IPS-18a (cell line): ENCODE results near the gene KIF3B.
"Not testable (repeated sequence)": the region's sequence is repeated elsewhere in the genome, so short reads cannot be mapped to it uniquely, and the experiment has no call there.

Experiments used
- H3K27ac ChIP-seq: one replicate; pipeline ENCODE4 v1.5.1; 2013; ENCODE audit warnings: low read length
- H3K27me3 ChIP-seq: one replicate; pipeline ENCODE4 v1.6.1; 2013; ENCODE audit warnings: mild to moderate bottlenecking, low read length; ENCODE audit not compliant: control insufficient read depth, insufficient read depth
- H3K36me3 ChIP-seq: one replicate; pipeline ENCODE4 v1.6.1; 2013; ENCODE audit warnings: low read depth, low read length; ENCODE audit not compliant: control insufficient read depth
- H3K4me1 ChIP-seq: one replicate; pipeline ENCODE4 v1.6.1; 2013; ENCODE audit warnings: low read depth, low read length; ENCODE audit not compliant: control insufficient read depth
- H3K4me3 ChIP-seq: one replicate; pipeline ENCODE4 v1.5.1; 2013; ENCODE audit warnings: low read length
- H3K9ac ChIP-seq: one replicate; pipeline ENCODE4 v1.6.1; 2013; ENCODE audit warnings: mild to moderate bottlenecking, low read length, moderate library complexity
- H3K9me3 ChIP-seq: one replicate; pipeline ENCODE4 v1.6.1; 2013; ENCODE audit warnings: low read depth, low read length; ENCODE audit not compliant: control insufficient read depth

KIF3B gene

GRCh38 chr20:32333988-32334885 is 56.8 kb downstream of the KIF3B start:
- H3K4me3 ChIP-seq: no peak overlapping the region
- no peaks in the 10 kb centered on the region for H3K9me3 ChIP-seq
- H3K27ac ChIP-seq: no peak overlapping the region
- H3K9ac ChIP-seq: no peak overlapping the region
- H3K27me3 ChIP-seq: no peaks in the 10 kb centered on the region
- H3K4me1 ChIP-seq: peaks cover 5% of the 10 kb centered on the region
- H3K36me3 ChIP-seq: peaks cover 18% of the 10 kb centered on the region

- no peaks in the 10 kb centered on the region for H3K9me3 ChIP-seq
- H3K27ac ChIP-seq: no peak overlapping the region
- H3K27me3 ChIP-seq: no peaks in the 10 kb centered on the region
- peaks cover 5% of the 10 kb centered on the region for H3K4me1 ChIP-seq
- no peak overlapping the region for H3K4me3 ChIP-seq
- H3K36me3 ChIP-seq: peaks cover under 1% of the 10 kb centered on the region
- no peak overlapping the region for H3K9ac ChIP-seq
Observed at GRCh38 chr20:32336918-32337347, 59.5 kb downstream of the KIF3B start.

DNA sequence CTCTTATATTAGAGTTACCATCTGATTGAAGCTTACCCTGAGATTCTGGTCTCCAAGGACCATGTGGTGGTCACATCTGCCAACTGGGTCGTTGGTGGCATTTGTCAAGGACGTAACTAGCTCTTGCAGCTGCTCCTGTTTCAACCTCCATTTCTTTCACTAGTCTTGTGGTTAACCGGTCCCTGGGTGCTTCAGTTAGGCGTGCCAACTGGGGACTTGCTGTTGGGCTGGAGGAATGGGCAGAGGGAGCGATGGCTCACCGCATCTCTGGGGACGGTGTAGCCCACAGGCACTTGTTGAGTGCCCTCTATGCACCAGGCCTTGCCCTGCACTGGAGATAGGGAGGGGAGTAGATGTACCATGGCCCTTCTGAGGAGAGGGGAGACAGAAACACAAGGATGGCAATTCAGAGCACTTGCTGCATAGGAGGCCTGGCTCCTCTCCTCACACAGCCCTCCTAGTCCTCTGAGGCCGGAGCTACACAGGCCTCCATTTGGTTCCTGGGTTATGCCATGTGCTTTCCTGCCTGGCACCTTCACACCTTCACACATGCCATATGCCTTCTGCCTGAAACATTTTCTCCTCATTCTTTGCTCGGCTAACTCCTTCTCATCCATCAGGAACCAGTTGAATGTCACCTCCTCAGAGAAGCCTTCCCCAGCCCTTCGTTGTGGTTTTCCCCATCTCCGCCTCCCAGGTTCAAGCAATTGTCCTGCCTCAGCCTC is 60.6 kb downstream of the KIF3B start:
- H3K4me3 ChIP-seq: no peak overlapping the region
- no peak overlapping the region for H3K27ac ChIP-seq
- peaks cover 5% of the 10 kb centered on the region for H3K4me1 ChIP-seq
- H3K9ac ChIP-seq: no peak overlapping the region
- no peaks in the 10 kb centered on the region for H3K9me3 ChIP-seq
- no peaks in the 10 kb centered on the region for H3K27me3 ChIP-seq
- H3K36me3 ChIP-seq: no peaks in the 10 kb centered on the region

- Histone ChIP-seq H3K4me1 (peaks cover 5% of the 10 kb centered on the region), H3K9ac (no peak overlapping the region), H3K27ac (no peak overlapping the region), H3K36me3 (no peaks in the 10 kb centered on the region), H3K4me3 (no peak overlapping the region), H3K9me3 (no peaks in the 10 kb centered on the region), H3K27me3 (no peaks in the 10 kb centered on the region)
Observed at GRCh38 chr20:32338665-32339064, 61.2 kb downstream of the KIF3B start.

DNA sequence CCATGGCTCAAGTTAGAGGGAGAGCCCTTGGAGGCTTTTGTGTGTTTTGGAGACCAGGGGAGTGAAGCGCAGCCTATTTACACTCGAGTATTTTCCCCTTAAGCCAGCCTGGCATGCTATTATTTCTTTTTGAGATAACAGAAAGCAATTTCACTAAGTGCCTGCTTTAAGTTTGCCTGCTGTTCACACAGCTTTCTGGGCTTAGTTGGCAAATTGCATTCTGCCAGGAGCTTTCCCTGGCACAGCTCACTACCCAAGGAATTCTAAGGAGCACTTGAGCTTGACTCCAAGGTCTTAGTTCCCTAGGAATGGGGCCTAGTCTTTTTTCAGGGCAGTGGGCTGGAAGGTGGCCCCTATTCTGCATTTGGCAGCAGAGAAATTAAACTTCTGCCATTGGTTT is 61.7 kb downstream of the KIF3B start:
- H3K9me3 ChIP-seq: no peaks in the 10 kb centered on the region
- no peaks in the 10 kb centered on the region for H3K36me3 ChIP-seq
- no peaks in the 10 kb centered on the region for H3K27me3 ChIP-seq
- no peak overlapping the region for H3K4me3 ChIP-seq
- no peak overlapping the region for H3K27ac ChIP-seq
- peaks cover 5% of the 10 kb centered on the region for H3K4me1 ChIP-seq
- no peak overlapping the region for H3K9ac ChIP-seq

DNA sequence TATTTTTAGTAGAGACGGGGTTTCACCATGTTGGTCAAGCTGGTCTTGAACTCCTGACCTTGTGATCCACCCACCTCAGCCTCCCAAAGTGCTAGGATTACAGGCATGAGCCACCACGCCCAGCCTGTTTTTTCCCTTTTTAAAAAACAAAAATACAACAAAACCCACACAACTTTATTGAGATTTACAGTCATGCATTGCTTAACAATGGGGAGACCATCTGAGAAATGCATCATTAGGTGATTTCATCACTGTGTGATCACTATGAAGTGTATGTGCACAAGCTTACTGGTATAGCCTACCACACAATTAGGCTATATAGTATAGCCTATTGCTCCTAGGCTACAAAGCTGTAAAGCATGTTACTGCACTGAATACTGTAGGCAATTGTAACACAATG is 63.6 kb downstream of the KIF3B start:
- H3K4me1 ChIP-seq: peaks cover 16% of the 10 kb centered on the region
- H3K27me3 ChIP-seq, H3K27ac ChIP-seq, H3K9ac ChIP-seq, H3K4me3 ChIP-seq, H3K36me3 ChIP-seq, H3K9me3 ChIP-seq: not testable (repeated sequence)

GRCh38 chr20:32343439-32343838 is 66.0 kb downstream of the KIF3B start:
- Histone ChIP-seq H3K9ac (no peak overlapping the region), H3K4me3 (no peak overlapping the region), H3K36me3 (no peaks in the 10 kb centered on the region), H3K27me3 (no peaks in the 10 kb centered on the region), H3K9me3 (no peaks in the 10 kb centered on the region), H3K27ac (no peak overlapping the region), H3K4me1 (peaks cover 16% of the 10 kb centered on the region)

- Histone ChIP-seq H3K4me3 (no peak overlapping the region), H3K27ac (no peak overlapping the region), H3K9ac (peak overlapping the region; percentile 24), H3K9me3 (no peaks in the 10 kb centered on the region), H3K36me3 (no peaks in the 10 kb centered on the region), H3K27me3 (no peaks in the 10 kb centered on the region), H3K4me1 (peaks cover 11% of the 10 kb centered on the region)
Observed at GRCh38 chr20:32344835-32345506, 67.5 kb downstream of the KIF3B start.

- Histone ChIP-seq H3K36me3 (no peaks in the 10 kb centered on the region), H3K4me3 (no peak overlapping the region), H3K4me1 (peaks cover 11% of the 10 kb centered on the region), H3K27ac (no peak overlapping the region), H3K9me3 (no peaks in the 10 kb centered on the region), H3K9ac (no peak overlapping the region), H3K27me3 (no peaks in the 10 kb centered on the region)
Observed at GRCh38 chr20:32348207-32348606, 70.8 kb downstream of the KIF3B start.

- Histone ChIP-seq H3K9me3 (no peaks in the 10 kb centered on the region), H3K27me3 (peaks cover 7% of the 10 kb centered on the region), H3K4me1 (peaks cover 2% of the 10 kb centered on the region), H3K27ac (no peak overlapping the region), H3K36me3 (no peaks in the 10 kb centered on the region), H3K9ac (no peak overlapping the region), H3K4me3 (no peak overlapping the region)
Observed at GRCh38 chr20:32350421-32350820, 73.0 kb downstream of the KIF3B start.

GRCh38 chr20:32352121-32352720 is 74.8 kb downstream of the KIF3B start:
- Histone ChIP-seq H3K4me1 (no peaks in the 10 kb centered on the region), H3K36me3 (no peaks in the 10 kb centered on the region), H3K4me3 (no peak overlapping the region), H3K27me3 (peaks cover 14% of the 10 kb centered on the region), H3K9me3 (no peaks in the 10 kb centered on the region), H3K27ac (no peak overlapping the region), H3K9ac (no peak overlapping the region)
